ENCODE data around the gene HOMER1.
A peak's percentile ranks its signal among the peaks of the same experiment; 100 is the strongest.
"Not testable (repeated sequence)": the region's sequence is repeated elsewhere in the genome, so short reads cannot be mapped to it uniquely, and the experiment has no call there.

Gene HOMER1

GRCh38 chr5:79521156-79521555, 7.2 kb upstream of the HOMER1 start:
- no peak overlapping the region for H3K4me3 ChIP-seq (replicated peaks; ENCODE audit: low read depth, low read length)
- no peak for TF ChIP-seq CTCF (IDR thresholded peaks at IDR 0.05; ENCODE audit: low read length, missing control alignments)
- DNase-seq (ENCODE audit: low read depth), result no peak

- DNase-seq (ENCODE audit: low read depth), result no peak
- no peak overlapping the region for H3K4me3 ChIP-seq (replicated peaks; ENCODE audit: low read depth, low read length)
- TF ChIP-seq CTCF (IDR thresholded peaks at IDR 0.05; ENCODE audit: low read length, missing control alignments), result no peak
Measured at GRCh38 chr5:79518718-79519117, 4.8 kb upstream of the HOMER1 start.

- no peak for DNase-seq (ENCODE audit: low read depth)
- TF ChIP-seq CTCF (IDR thresholded peaks at IDR 0.05; ENCODE audit: low read length, missing control alignments), result no peak
- no peak overlapping the region for H3K4me3 ChIP-seq (replicated peaks; ENCODE audit: low read depth, low read length)
Measured at GRCh38 chr5:79517601-79518000, 3.7 kb upstream of the HOMER1 start.

- DNase-seq (ENCODE audit: low read depth), result no peak
- TF ChIP-seq CTCF (IDR thresholded peaks at IDR 0.05; ENCODE audit: low read length, missing control alignments), result no peak
- H3K4me3 ChIP-seq (replicated peaks; ENCODE audit: low read depth, low read length), result no peak overlapping the region
Measured at GRCh38 chr5:79516986-79517385, 3.1 kb upstream of the HOMER1 start.

- DNase-seq (ENCODE audit: low read depth); H3K4me3 ChIP-seq (replicated peaks; ENCODE audit: low read depth, low read length): not testable (repeated sequence)
Measured at GRCh38 chr5:79516331-79516730, 2.4 kb upstream of the HOMER1 start.

GRCh38 chr5:79514391-79515105, 614 bp upstream of the HOMER1 start:
- peak; percentile 97 for DNase-seq (ENCODE audit: low read depth)
- peak overlapping the region; percentile 81 for H3K4me3 ChIP-seq (replicated peaks; ENCODE audit: low read depth, low read length)
- TF ChIP-seq CTCF (IDR thresholded peaks at IDR 0.05; ENCODE audit: low read length, missing control alignments), result no peak

GRCh38 chr5:79513308-79513703, 628 bp downstream of the HOMER1 start:
- peak overlapping the region; percentile 81 for H3K4me3 ChIP-seq (replicated peaks; ENCODE audit: low read depth, low read length)
- TF ChIP-seq CTCF (IDR thresholded peaks at IDR 0.05; ENCODE audit: low read length, missing control alignments), result no peak
- no peak for DNase-seq (ENCODE audit: low read depth)

Measured in fibroblast of pulmonary artery (primary cell).